Activated CD8-positive, alpha-beta T cell treated with anti-CD3 and anti-CD28 coated beads for 36 hours (primary cell): ENCODE data around the gene PGGHG. TPM values are rescaled to one million over a fixed set of nuclear protein-coding genes. Genes with fewer than 3 reads are reported as not detected.

Experiments
- ATAC-seq: fragments of 200-7000 bp; cut with Tn5 transposase; one replicate; pipeline ENCODE4 v1.10.0; 2021; ENCODE audit warnings: mild to moderate bottlenecking, moderate library complexity
- CTCF ChIA-PET: fragments of 350-600 bp; sonication (Branson Sonifier 250); formaldehyde crosslinking; loops from one replicate; lab custom pipeline; 2021; ENCODE audit warnings: antibody characterized with exemption; lab: Charles Lee
- POLR2A ChIA-PET: fragments of 350-600 bp; sonication (Branson Sonifier 250); formaldehyde crosslinking; loops from one replicate; lab custom pipeline; 2021; ENCODE audit warnings: antibody characterized with exemption; lab: Charles Lee
- DNase-seq: peaks from one replicate; pipeline ENCODE4 v3.0.0-alpha.2; 2020
- H3K27ac Mint-ChIP-seq: one replicate; pipeline ENCODE4 v1.8.0; 2021; ENCODE audit warnings: mild to moderate bottlenecking, mixed read lengths
- H3K27me3 Mint-ChIP-seq: one replicate; pipeline ENCODE4 v1.8.0; 2021; ENCODE audit warnings: mixed read lengths
- H3K36me3 Mint-ChIP-seq: one replicate; pipeline ENCODE4 v1.8.0; 2021; ENCODE audit warnings: low read depth, mixed read lengths
- H3K4me1 Mint-ChIP-seq: one replicate; pipeline ENCODE4 v1.8.0; 2021; ENCODE audit warnings: low read depth, mixed read lengths
- H3K4me3 Mint-ChIP-seq: one replicate; pipeline ENCODE4 v1.8.0; 2021; ENCODE audit warnings: mild to moderate bottlenecking, moderate library complexity, mixed read lengths
- H3K9me3 Mint-ChIP-seq: one replicate; pipeline ENCODE4 v1.8.0; 2021; ENCODE audit warnings: mixed read lengths
- CTCF ChIP-seq: fragments of 200-600 bp; IDR thresholded peaks from one replicate; pipeline ENCODE4 v1.8.0; 2022; ENCODE audit warnings: antibody characterized with exemption, mild to moderate bottlenecking
- intact Hi-C: fragments of 100-400 bp; cut with micrococcal nuclease; formaldehyde crosslinking; loops from one replicate; pipeline ENCODE4 v1.10.0; 2022
- total RNA-seq, 2 experiments: library from RNA; stranded (reverse); gene quantifications; one replicate each; pipeline ENCODE4 v1.2.3, GENCODE V29; 2021

Gene PGGHG
- total RNA-seq, 2 experiments from 2014 or later: 298 to 308 TPM

GRCh38 chr11:294780-295179 is 5.9 kb downstream of the PGGHG start:
- DNase-seq (peak; percentile 6), ATAC-seq (no peak)
- Mint-ChIP-seq H3K4me3 (no peak overlapping the region), H3K27me3 (no peaks in the 10 kb centered on the region), H3K9me3 (no peaks in the 10 kb centered on the region), H3K27ac (no peak overlapping the region), H3K36me3 (peaks cover 34% of the 10 kb centered on the region), H3K4me1 (peaks cover 41% of the 10 kb centered on the region)
- intact Hi-C loops: no loop called here
- TF ChIP-seq CTCF: no peak
- ChIA-PET CTCF (interaction anchor here (1.7 kb wide), 1 partner anchor 44 kb away, joined by 8 read pairs; no protein-coding TSS in a partner anchor), POLR2A (interaction anchor here (1.2 to 3.8 kb wide), 2 partner anchors 13 to 154 kb away, joined by 4 to 33 read pairs; partner anchors contain the start of gene NLRP6)

GRCh38 chr11:295351-296170 is 6.6 kb downstream of the PGGHG start:
- Mint-ChIP-seq H3K4me1 (peaks cover 43% of the 10 kb centered on the region), H3K4me3 (peak overlapping the region; percentile 8), H3K27me3 (peaks cover 5% of the 10 kb centered on the region), H3K36me3 (peaks cover 27% of the 10 kb centered on the region), H3K9me3 (no peaks in the 10 kb centered on the region), H3K27ac (peak overlapping the region; percentile 57)
- intact Hi-C loops: no loop called here
- CTCF ChIA-PET: interaction anchor here (1.3 to 1.7 kb wide), 2 partner anchors 10 to 44 kb away, joined by 3 to 8 read pairs; no protein-coding TSS in a partner anchor
- no peak for TF ChIP-seq CTCF
- POLR2A ChIA-PET: interaction anchor here (0.6 to 3.8 kb wide), 6 partner anchors 8 to 516 kb away, joined by 3 to 33 read pairs (median 4); partner anchors contain the start of gene NLRP6
- DNase-seq: peak; percentile 28
- ATAC-seq: no peak

DNA sequence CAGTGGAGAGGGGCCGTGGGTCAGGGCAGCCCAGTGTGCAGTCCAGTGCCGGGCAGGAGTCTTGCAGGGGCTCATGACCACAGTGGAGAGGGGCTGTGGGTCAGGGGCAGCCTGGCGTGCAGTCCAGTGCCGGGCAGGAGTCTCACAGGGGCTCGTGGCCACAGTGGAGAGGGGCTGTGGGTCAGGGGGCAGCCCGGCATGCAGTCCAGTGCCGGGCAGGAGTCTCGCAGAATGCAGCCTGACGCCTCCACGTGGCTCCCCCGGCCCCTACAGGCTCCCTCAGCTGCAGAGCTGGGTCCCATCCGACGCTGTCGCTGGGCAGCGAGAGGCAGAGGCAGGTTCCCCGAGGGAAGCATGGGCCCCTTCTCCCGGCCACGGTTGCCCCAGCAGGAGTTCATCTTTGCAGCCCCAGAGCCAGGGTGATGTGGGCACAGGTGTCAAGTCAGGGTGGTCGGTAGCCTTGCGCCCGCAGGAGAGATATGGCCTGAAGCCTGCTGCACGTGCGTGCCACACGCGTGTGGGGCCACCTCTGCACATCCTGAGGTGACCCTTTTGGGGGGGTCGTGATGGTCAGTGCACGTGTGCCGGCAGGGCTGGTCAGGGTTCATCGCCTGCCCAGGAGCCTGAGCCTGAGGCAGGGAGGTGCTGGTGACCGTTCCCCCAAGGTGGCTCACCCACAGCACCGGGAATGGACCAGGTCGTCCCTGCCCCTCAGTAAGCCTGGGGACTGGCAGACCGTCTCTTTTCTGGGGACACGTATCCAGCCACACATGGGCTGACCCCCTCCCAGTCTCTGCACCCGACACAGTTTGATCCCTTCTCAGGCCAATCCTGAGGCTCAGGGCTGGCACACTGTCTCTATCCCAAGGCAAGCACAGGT is 7.5 kb downstream of the PGGHG start:
- Mint-ChIP-seq H3K9me3 (no peaks in the 10 kb centered on the region), H3K27ac (peak overlapping the region; percentile 84), H3K27me3 (peaks cover 6% of the 10 kb centered on the region), H3K4me1 (peaks cover 39% of the 10 kb centered on the region), H3K4me3 (no peak overlapping the region), H3K36me3 (peaks cover 19% of the 10 kb centered on the region)
- DNase-seq (peak; percentile 32), ATAC-seq (no peak)
- no peak for TF ChIP-seq CTCF
- POLR2A ChIA-PET: interaction anchor here (0.6 to 3.8 kb wide), 5 partner anchors 9 to 515 kb away, joined by 3 to 33 read pairs (median 4); partner anchors contain the start of gene NLRP6
- intact Hi-C loops: no loop called here
- CTCF ChIA-PET: interaction anchor here (1.3 to 1.7 kb wide), 2 partner anchors 9 to 45 kb away, joined by 3 to 8 read pairs; no protein-coding TSS in a partner anchor

GRCh38 chr11:297051-297585 is 8.2 kb downstream of the PGGHG start:
- Mint-ChIP-seq H3K4me3 (peak overlapping the region; percentile 42), H3K9me3 (no peaks in the 10 kb centered on the region), H3K27ac (peak overlapping the region; percentile 84), H3K36me3 (peaks cover 16% of the 10 kb centered on the region), H3K27me3 (peaks cover 6% of the 10 kb centered on the region), H3K4me1 (peaks cover 37% of the 10 kb centered on the region)
- intact Hi-C loops: no loop called here
- TF ChIP-seq CTCF: no peak
- POLR2A ChIA-PET: interaction anchor here (1.4 kb wide), 2 partner anchors 10 to 16 kb away, joined by 4 to 6 read pairs; no protein-coding TSS in a partner anchor
- DNase-seq: peak; percentile 73
- ATAC-seq: peak; percentile 3
- CTCF ChIA-PET: interaction anchor here (4.6 kb wide), 1 partner anchor 46 kb away, joined by 21 read pairs; no protein-coding TSS in a partner anchor
